ENCODE measurements around the gene SARS1. TPM values are rescaled to one million over a fixed set of nuclear protein-coding genes. Genes with fewer than 3 reads are reported as not detected.

Gene SARS1
- polyA plus RNA-seq, 1 of the 3 experiments (the other 2 are of a cell fraction), result 98.3 TPM

DNA sequence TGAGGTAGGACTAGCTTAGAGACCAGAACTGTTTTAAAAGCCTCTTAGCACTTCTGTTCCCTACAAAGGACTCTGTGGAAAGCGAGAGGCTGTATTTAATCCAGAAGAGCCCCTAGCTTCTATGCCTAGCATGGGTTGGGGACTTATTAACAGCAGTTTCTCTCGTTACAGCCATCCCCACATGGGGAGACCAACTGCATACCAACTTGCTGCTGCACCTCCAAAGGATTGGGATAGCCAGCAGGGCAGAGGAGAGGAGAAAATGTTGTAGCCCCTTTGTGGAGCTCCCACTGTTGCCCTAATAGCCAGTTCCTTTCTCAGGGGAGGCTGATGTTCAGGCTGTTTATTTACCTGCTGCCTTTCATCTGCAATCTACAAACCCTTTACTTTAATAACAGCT lies 24.7 kb downstream of the SARS1 start:
- no peak for DNase-seq
- H3K4me2 ChIP-seq, result no peak overlapping the region
- no peak overlapping the region for H3K4me3 ChIP-seq (ENCODE audit: low read depth in 2 of 2, low read length in 1 of 2)
- H3F3A ChIP-seq (replicated peaks; ENCODE audit: insufficient read depth), result peaks cover 8% of the 10 kb centered on the region
- ChIA-PET POLR2A (interaction anchor here (2.8 kb wide), 1 partner anchor 11 kb away, joined by 20 read pairs; the partner anchor contains the start of gene CELSR2), CTCF (interaction anchor here (0.6 to 4.3 kb wide), 8 partner anchors 12 to 160 kb away, joined by 3 to 33 read pairs (median 8); partner anchors contain the start of gene SORT1)
- H3K79me2 ChIP-seq (ENCODE audit: insufficient read depth), result no peaks in the 10 kb centered on the region
- H3K9ac ChIP-seq, result no peak overlapping the region
- peaks cover 31 to 51% of the 10 kb centered on the region in 2 experiments for H3K36me3 ChIP-seq (replicated peaks in 1 of 2; ENCODE audit: control insufficient read depth in 1 of 2, insufficient read depth in 2 of 2, low read length in 1 of 2)
- H4K20me1 ChIP-seq (ENCODE audit: insufficient read depth), result no peaks in the 10 kb centered on the region
- whole genome bisulfite sequencing (ENCODE audit: low lambda C conversion rate), result 93% methylated on average over 2 of the region's 2 CpGs
- no peaks in the 10 kb centered on the region for H3K9me3 ChIP-seq
- peaks cover 11 to 14% of the 10 kb centered on the region in 2 experiments; a peak in 2 of 4 replicates for H3K4me1 ChIP-seq (ENCODE audit: control insufficient read depth in 1 of 2, insufficient read depth in 2 of 2, low read depth in 1 of 2, low read length in 1 of 2)
- H3K27ac ChIP-seq (ENCODE audit: low read depth in 2 of 2, low read length in 1 of 2), result no peak overlapping the region
- H2AFZ ChIP-seq (ENCODE audit: low read depth), result no peak overlapping the region
- TF ChIP-seq SMC3 (IDR thresholded peaks at IDR 0.05; ENCODE audit: low read depth, low read length), result no peak
- TF ChIP-seq, protein P1, sequence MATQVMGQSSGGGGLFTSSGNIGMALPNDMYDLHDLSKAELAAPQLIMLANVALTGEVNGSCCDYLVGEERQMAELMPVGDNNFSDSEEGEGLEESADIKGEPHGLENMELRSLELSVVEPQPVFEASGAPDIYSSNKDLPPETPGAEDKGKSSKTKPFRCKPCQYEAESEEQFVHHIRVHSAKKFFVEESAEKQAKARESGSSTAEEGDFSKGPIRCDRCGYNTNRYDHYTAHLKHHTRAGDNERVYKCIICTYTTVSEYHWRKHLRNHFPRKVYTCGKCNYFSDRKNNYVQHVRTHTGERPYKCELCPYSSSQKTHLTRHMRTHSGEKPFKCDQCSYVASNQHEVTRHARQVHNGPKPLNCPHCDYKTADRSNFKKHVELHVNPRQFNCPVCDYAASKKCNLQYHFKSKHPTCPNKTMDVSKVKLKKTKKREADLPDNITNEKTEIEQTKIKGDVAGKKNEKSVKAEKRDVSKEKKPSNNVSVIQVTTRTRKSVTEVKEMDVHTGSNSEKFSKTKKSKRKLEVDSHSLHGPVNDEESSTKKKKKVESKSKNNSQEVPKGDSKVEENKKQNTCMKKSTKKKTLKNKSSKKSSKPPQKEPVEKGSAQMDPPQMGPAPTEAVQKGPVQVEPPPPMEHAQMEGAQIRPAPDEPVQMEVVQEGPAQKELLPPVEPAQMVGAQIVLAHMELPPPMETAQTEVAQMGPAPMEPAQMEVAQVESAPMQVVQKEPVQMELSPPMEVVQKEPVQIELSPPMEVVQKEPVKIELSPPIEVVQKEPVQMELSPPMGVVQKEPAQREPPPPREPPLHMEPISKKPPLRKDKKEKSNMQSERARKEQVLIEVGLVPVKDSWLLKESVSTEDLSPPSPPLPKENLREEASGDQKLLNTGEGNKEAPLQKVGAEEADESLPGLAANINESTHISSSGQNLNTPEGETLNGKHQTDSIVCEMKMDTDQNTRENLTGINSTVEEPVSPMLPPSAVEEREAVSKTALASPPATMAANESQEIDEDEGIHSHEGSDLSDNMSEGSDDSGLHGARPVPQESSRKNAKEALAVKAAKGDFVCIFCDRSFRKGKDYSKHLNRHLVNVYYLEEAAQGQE (IDR thresholded peaks at IDR 0.05; ENCODE audit: low read depth, low read length), result no peak
- TF ChIP-seq, protein P2, sequence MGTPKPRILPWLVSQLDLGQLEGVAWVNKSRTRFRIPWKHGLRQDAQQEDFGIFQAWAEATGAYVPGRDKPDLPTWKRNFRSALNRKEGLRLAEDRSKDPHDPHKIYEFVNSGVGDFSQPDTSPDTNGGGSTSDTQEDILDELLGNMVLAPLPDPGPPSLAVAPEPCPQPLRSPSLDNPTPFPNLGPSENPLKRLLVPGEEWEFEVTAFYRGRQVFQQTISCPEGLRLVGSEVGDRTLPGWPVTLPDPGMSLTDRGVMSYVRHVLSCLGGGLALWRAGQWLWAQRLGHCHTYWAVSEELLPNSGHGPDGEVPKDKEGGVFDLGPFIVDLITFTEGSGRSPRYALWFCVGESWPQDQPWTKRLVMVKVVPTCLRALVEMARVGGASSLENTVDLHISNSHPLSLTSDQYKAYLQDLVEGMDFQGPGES (IDR thresholded peaks at IDR 0.05; ENCODE audit: low read depth, low read length), result no peak
- TF ChIP-seq TEAD4 (IDR thresholded peaks at IDR 0.05; ENCODE audit: borderline replicate concordance, insufficient read depth), result no peak
- TF ChIP-seq, protein P3, sequence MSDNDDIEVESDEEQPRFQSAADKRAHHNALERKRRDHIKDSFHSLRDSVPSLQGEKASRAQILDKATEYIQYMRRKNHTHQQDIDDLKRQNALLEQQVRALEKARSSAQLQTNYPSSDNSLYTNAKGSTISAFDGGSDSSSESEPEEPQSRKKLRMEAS (IDR thresholded peaks at IDR 0.05; ENCODE audit: low read depth), result no peak
- no peak for TF ChIP-seq JUND (IDR thresholded peaks at IDR 0.05)
- TF ChIP-seq FOSL2 (IDR thresholded peaks at IDR 0.05; ENCODE audit: borderline replicate concordance, low read depth), result no peak
- TF ChIP-seq TAF1 (IDR thresholded peaks at IDR 0.05; ENCODE audit: borderline replicate concordance, low read depth, low read length), result no peak
- TF ChIP-seq NRF1 (IDR thresholded peaks at IDR 0.05; ENCODE audit: low read depth, low read length), result no peak
- TF ChIP-seq RCOR1 (IDR thresholded peaks at IDR 0.05; ENCODE audit: low read length), result no peak
- TF ChIP-seq RFX5 (IDR thresholded peaks at IDR 0.05; ENCODE audit: low read length), result no peak
- TF ChIP-seq TCF12 (IDR thresholded peaks at IDR 0.05), result no peak
- H3K9me2 ChIP-seq, result no peaks in the 10 kb centered on the region
- no peaks in the 10 kb centered on the region for H3K27me3 ChIP-seq (ENCODE audit: insufficient read depth)

DNA sequence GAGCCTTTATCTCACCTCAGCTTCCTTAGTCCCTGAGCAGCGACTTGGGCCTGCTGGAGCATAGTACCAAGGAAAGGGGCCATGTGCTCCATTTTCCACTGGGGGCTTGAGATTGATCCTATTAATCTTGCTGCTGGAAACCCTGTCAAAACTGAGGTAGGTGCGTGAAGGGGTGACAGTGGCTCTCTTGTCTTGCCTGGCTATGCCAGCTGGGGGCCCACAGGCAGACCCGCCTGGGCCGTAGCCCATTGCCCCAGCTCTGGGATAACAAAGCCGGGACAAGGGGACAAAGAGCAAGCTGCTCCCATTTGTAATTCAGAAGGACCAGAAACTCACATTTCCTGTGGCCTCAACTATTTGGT lies 25.3 kb downstream of the SARS1 start:
- no peaks in the 10 kb centered on the region for H3K27me3 ChIP-seq (ENCODE audit: insufficient read depth)

More for the DNA sequence above, 25.3 kb downstream of the SARS1 start:
- Histone ChIP-seq H3K36me3 (replicated peaks in 1 of 2; ENCODE audit: control insufficient read depth in 1 of 2, insufficient read depth in 2 of 2, low read length in 1 of 2) (peaks cover 31 to 51% of the 10 kb centered on the region in 2 experiments), H3K4me3 (ENCODE audit: low read depth in 2 of 2, low read length in 1 of 2) (no peak overlapping the region), H3K79me2 (ENCODE audit: insufficient read depth) (no peaks in the 10 kb centered on the region), H2AFZ (ENCODE audit: low read depth) (no peak overlapping the region), H4K20me1 (ENCODE audit: insufficient read depth) (no peaks in the 10 kb centered on the region), H3K9ac (no peak overlapping the region), H3K4me2 (no peak overlapping the region), H3K9me3 (no peaks in the 10 kb centered on the region), H3K27ac (ENCODE audit: low read depth in 2 of 2, low read length in 1 of 2) (no peak overlapping the region), H3K4me1 (ENCODE audit: control insufficient read depth in 1 of 2, insufficient read depth in 2 of 2, low read depth in 1 of 2, low read length in 1 of 2) (peaks cover 11 to 14% of the 10 kb centered on the region in 2 experiments; a peak in 2 of 4 replicates), H3K9me2 (no peaks in the 10 kb centered on the region), H3F3A (replicated peaks; ENCODE audit: insufficient read depth) (peaks cover 8% of the 10 kb centered on the region)
- TF ChIP-seq SMC3 (IDR thresholded peaks at IDR 0.05; ENCODE audit: low read depth, low read length) (no peak), FOXM1 (IDR thresholded peaks at IDR 0.05; ENCODE audit: low read depth) (no peak), JUND (IDR thresholded peaks at IDR 0.05) (no peak), TAF1 (IDR thresholded peaks at IDR 0.05; ENCODE audit: borderline replicate concordance, low read depth, low read length) (no peak)
- CTCF ChIA-PET, result interaction anchor here (1.3 to 4.3 kb wide), 8 partner anchors 8 to 160 kb away, joined by 4 to 33 read pairs (median 15); partner anchors contain the start of genes CELSR2 and SORT1
- DNase-seq, result no peak
- 81% methylated on average over 4 of the region's 5 CpGs for WGBS (ENCODE audit: low lambda C conversion rate)
- POLR2A ChIA-PET, result interaction anchor here (0.9 to 2.8 kb wide), 4 partner anchors 11 to 38 kb away, joined by 3 to 20 read pairs (median 4); partner anchors contain the start of genes CELSR2 and SARS1
